ENCODE measurements around the gene ALK. TPM values are rescaled to one million over a fixed set of nuclear protein-coding genes. Genes with fewer than 3 reads are reported as not detected.
A peak's percentile ranks its signal among the peaks of the same experiment; 100 is the strongest.

Gene ALK
- total RNA-seq, 1 donor from 2014 or later = 9.6 TPM

DNA sequence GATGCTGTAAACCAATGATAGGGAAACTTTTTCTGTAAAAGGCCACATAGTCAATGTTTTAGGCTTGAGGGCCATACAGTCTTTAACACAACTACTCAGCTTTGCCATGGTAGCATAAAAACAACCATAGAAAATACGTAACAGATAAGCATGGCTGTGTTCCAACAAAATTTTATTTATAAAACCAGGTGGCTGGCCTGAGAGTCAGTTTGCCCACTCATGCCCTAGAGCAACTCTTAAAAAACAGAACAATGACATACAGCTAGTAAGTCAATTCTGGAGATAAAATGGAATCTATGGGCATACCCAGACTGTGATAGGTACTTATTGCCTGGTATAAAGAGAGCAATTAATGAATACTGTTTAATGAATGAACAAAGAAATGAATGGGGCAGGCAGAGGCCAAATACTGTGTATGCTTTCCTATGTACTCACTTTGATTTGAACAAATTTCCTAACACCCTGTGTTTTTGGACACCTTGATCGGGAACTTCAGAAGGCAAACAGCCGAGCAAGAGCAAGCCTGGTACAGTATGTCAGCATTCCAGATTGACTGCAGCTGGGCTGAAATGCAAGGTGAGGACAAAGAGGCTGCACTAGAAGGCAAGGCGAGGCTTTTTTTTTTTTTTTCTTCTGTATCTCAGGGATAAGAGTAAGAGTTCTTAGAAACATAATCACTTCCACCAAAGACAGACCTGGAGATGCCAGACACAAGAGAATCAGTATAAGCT lies 490.8 kb downstream of the ALK start:
- peaks cover 8% of the 10 kb centered on the region for H3K36me3 Mint-ChIP-seq (ENCODE audit: unreplicated experiment)
- no peaks in the 10 kb centered on the region for H3K27me3 Mint-ChIP-seq (ENCODE audit: unreplicated experiment)
- TF ChIP-seq, protein P1, sequence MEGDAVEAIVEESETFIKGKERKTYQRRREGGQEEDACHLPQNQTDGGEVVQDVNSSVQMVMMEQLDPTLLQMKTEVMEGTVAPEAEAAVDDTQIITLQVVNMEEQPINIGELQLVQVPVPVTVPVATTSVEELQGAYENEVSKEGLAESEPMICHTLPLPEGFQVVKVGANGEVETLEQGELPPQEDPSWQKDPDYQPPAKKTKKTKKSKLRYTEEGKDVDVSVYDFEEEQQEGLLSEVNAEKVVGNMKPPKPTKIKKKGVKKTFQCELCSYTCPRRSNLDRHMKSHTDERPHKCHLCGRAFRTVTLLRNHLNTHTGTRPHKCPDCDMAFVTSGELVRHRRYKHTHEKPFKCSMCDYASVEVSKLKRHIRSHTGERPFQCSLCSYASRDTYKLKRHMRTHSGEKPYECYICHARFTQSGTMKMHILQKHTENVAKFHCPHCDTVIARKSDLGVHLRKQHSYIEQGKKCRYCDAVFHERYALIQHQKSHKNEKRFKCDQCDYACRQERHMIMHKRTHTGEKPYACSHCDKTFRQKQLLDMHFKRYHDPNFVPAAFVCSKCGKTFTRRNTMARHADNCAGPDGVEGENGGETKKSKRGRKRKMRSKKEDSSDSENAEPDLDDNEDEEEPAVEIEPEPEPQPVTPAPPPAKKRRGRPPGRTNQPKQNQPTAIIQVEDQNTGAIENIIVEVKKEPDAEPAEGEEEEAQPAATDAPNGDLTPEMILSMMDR (IDR thresholded peaks at IDR 0.05; ENCODE audit: partially characterized antibody, unreplicated experiment) = no peak

DNA sequence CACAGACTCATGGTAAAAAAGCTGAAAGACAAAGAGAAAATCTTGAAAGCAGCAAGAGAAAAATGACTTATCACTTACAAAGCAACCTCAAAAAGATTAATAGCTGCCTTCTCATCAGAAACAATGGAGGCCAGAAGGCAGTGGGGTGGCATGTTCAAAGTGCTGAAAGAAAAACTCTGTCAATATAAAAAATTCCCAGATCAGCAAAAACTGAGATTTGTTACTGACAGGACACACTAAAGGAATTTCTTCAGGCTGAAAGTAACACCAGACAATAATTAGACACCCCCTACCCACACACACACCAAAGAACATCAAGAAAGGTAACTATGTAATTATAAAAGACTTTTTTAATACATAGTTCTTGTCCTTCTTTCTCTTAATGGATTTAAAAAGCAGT lies 495.0 kb downstream of the ALK start:
- DNase-seq = no peak
- H3K27me3 Mint-ChIP-seq (ENCODE audit: unreplicated experiment) = no peaks in the 10 kb centered on the region
- TF ChIP-seq, protein P1 (IDR thresholded peaks at IDR 0.05; ENCODE audit: partially characterized antibody, unreplicated experiment) = no peak
- no peaks in the 10 kb centered on the region for H3K36me3 Mint-ChIP-seq (ENCODE audit: unreplicated experiment)
- H3K4me3 Mint-ChIP-seq (ENCODE audit: unreplicated experiment) = no peak overlapping the region
- no peak overlapping the region for H3K27ac Mint-ChIP-seq (ENCODE audit: unreplicated experiment)
- H3K9me3 Mint-ChIP-seq (ENCODE audit: unreplicated experiment) = no peaks in the 10 kb centered on the region
- peaks cover 12% of the 10 kb centered on the region for H3K4me1 Mint-ChIP-seq (ENCODE audit: low read depth, unreplicated experiment)

More for the DNA sequence above, 490.8 kb downstream of the ALK start:
- Mint-ChIP-seq H3K4me3 (ENCODE audit: unreplicated experiment) (no peak overlapping the region), H3K9me3 (ENCODE audit: unreplicated experiment) (peaks cover 4% of the 10 kb centered on the region), H3K4me1 (ENCODE audit: low read depth, unreplicated experiment) (peaks cover 28% of the 10 kb centered on the region), H3K27ac (ENCODE audit: unreplicated experiment) (peak overlapping the region; percentile 16)
- no peak for DNase-seq

DNA sequence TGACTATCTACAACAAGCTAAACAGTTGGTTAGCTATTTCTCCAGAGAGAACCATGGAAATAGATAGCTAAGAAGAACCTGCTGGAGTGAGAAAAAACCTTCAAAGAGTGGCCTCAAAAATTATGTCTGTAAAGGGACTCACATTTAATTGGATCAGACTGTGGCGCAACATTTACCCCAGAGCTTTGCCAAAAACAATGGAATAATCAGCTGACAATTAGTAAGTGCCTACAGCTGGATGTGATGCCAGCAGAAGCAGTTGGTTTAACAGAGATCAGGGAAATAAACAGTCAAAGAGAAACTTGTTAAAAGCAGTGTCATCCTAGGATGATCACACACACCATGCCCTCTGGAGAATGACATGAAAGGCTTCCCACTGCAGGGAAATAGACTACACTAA lies 495.5 kb downstream of the ALK start:
- DNase-seq = no peak
- Mint-ChIP-seq H3K36me3 (ENCODE audit: unreplicated experiment) (no peaks in the 10 kb centered on the region), H3K27me3 (ENCODE audit: unreplicated experiment) (no peaks in the 10 kb centered on the region), H3K4me3 (ENCODE audit: unreplicated experiment) (no peak overlapping the region), H3K9me3 (ENCODE audit: unreplicated experiment) (no peaks in the 10 kb centered on the region), H3K27ac (ENCODE audit: unreplicated experiment) (no peak overlapping the region), H3K4me1 (ENCODE audit: low read depth, unreplicated experiment) (peaks cover 15% of the 10 kb centered on the region)
- TF ChIP-seq, protein P1 (IDR thresholded peaks at IDR 0.05; ENCODE audit: partially characterized antibody, unreplicated experiment) = no peak

DNA sequence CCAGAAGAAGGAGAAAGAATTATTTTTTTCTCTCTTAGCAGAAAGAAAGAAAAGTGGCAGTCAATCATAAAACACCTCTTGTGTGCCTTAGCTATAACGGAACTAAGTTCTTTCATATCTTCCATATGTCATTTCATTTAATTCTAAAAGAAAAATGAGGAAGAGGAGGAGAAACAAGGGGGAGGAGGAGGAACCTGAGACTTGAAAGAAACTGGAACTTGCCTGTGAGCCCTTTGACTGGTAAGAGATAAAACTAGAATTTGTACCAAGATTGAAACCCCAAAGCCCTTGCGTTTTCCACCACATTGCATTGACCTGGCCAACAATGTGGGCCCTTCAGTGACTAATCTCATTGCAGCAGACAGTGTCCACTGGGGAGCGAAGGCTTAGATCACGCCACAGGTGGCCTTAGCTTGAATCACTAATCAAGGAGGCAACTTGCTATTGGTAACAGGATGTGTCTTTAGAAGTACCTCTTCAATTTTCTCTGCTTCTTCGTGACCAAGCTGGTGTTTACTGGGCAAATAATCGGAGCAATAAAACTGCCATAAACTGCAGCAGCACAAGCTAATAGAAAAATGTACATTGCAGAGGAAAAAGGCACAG lies 498.2 kb downstream of the ALK start:
- H3K36me3 Mint-ChIP-seq (ENCODE audit: unreplicated experiment) = no peaks in the 10 kb centered on the region
- no peak for DNase-seq
- no peak overlapping the region for H3K4me3 Mint-ChIP-seq (ENCODE audit: unreplicated experiment)
- peaks cover 15% of the 10 kb centered on the region for H3K4me1 Mint-ChIP-seq (ENCODE audit: low read depth, unreplicated experiment)
- H3K27ac Mint-ChIP-seq (ENCODE audit: unreplicated experiment) = no peak overlapping the region
- TF ChIP-seq, protein P1 (IDR thresholded peaks at IDR 0.05; ENCODE audit: partially characterized antibody, unreplicated experiment) = no peak
- no peaks in the 10 kb centered on the region for H3K27me3 Mint-ChIP-seq (ENCODE audit: unreplicated experiment)
- no peaks in the 10 kb centered on the region for H3K9me3 Mint-ChIP-seq (ENCODE audit: unreplicated experiment)

Measured in glutamatergic neuron (in vitro differentiated cells).